B cell (primary cell): ENCODE results near the gene BCL2. TPM values are rescaled to one million over a fixed set of nuclear protein-coding genes. Genes with fewer than 3 reads are reported as not detected.
A peak's percentile ranks its signal among the peaks of the same experiment; 100 is the strongest.

Source experiments
- ATAC-seq: fragments of 200-7000 bp; cut with Tn5 transposase; one replicate; pipeline ENCODE4 v1.10.0; 2021; ENCODE audit warnings: low read depth, mild to moderate bottlenecking, moderate number of reproducible peaks, moderate library complexity
- CTCF ChIA-PET: fragments of 350-600 bp; sonication (Branson Sonifier 250); formaldehyde crosslinking; loops from one replicate; lab custom pipeline; 2021; ENCODE audit warnings: antibody characterized with exemption, inconsistent platforms; lab: Charles Lee
- POLR2A ChIA-PET: fragments of 350-600 bp; sonication (Branson Sonifier 250); formaldehyde crosslinking; loops from one replicate; lab custom pipeline; 2021; ENCODE audit warnings: antibody characterized with exemption; lab: Charles Lee
- DNase-seq: peaks from one replicate; pipeline ENCODE4 v3.0.0; 2013
- H2AFZ ChIP-seq: 2 replicates; pipeline ENCODE4 v1.6.1; 2012; ENCODE audit warnings: mild to moderate bottlenecking, low read depth, low read length; ENCODE audit not compliant: insufficient read depth, poor library complexity, severe bottlenecking
- H3K27ac ChIP-seq, 2 donors: 1 replicate in 1 of 2; 2 replicates in 1 of 2; pipeline ENCODE4 v1.5.1; 2012 to 2013; ENCODE audit warnings: low read length in 2 of 2, mild to moderate bottlenecking in 2 of 2, moderate library complexity in 1 of 2
- H3K27me3 ChIP-seq, 4 experiments: fragments of 200-600 bp in 1 of 4; sonication (generic) in 1 of 4; replicated peaks in 1 of 4; 1 replicate in 2 of 4; 2 replicates in 2 of 4; pipeline versions ENCODE4 v1.6.1 to v1.7.0; 2013 to 2016; ENCODE audit warnings: low read length in 3 of 4, mild to moderate bottlenecking in 2 of 4, mixed read lengths in 1 of 4, moderate library complexity in 1 of 4; ENCODE audit not compliant: insufficient read depth in 4 of 4, control insufficient read depth in 3 of 4; ENCODE audit errors: control extremely low read depth in 1 of 4
- H3K36me3 ChIP-seq, 2 experiments: replicated peaks in 1 of 2; 1 replicate in 1 of 2; 2 replicates in 1 of 2; pipeline versions ENCODE4 v1.6.1 to v1.7.1; 2013; ENCODE audit warnings: low read length in 1 of 2; ENCODE audit not compliant: insufficient read depth in 2 of 2, control insufficient read depth in 1 of 2; ENCODE audit errors: control extremely low read depth in 1 of 2, extremely low read depth in 1 of 2
- H3K4me1 ChIP-seq, 2 donors: fragments of 200-600 bp in 1 of 2; sonication (generic) in 1 of 2; 1 replicate in 1 of 2; 2 replicates in 1 of 2; pipeline versions ENCODE4 v1.5.1 to v1.6.1; 2013 to 2017; ENCODE audit warnings: low read length in 2 of 2; ENCODE audit not compliant: control insufficient read depth in 2 of 2, insufficient read depth in 2 of 2
- H3K4me2 ChIP-seq: replicated peaks from 2 replicates; pipeline ENCODE3; 2012; ENCODE audit warnings: mild to moderate bottlenecking, low read depth, low read length; ENCODE audit not compliant: poor library complexity, severe bottlenecking
- H3K4me3 ChIP-seq, 5 experiments: fragments of 200-600 bp in 1 of 5; sonication (generic) in 1 of 5; 1 replicate in 3 of 5; 2 replicates in 2 of 5; pipeline versions ENCODE4 v1.5.1 to v1.7.0; 2011 to 2016; ENCODE audit warnings: low read length in 4 of 5, mild to moderate bottlenecking in 4 of 5, low read depth in 2 of 5, control low read depth in 1 of 5, moderate library complexity in 1 of 5; ENCODE audit not compliant: insufficient read depth in 1 of 5; ENCODE audit errors: control extremely low read depth in 1 of 5, extremely low read depth in 1 of 5
- H3K79me2 ChIP-seq: fragments of 200-600 bp; sonication (generic); one replicate; pipeline ENCODE4 v1.6.0; 2016; ENCODE audit warnings: low read length; ENCODE audit not compliant: control insufficient read depth, insufficient read depth
- H3K9ac ChIP-seq: fragments of 200-600 bp; sonication (generic); 2 replicates; pipeline ENCODE4 v1.6.1; 2017; ENCODE audit warnings: mild to moderate bottlenecking, low read length, moderate library complexity
- H3K9me3 ChIP-seq, 3 donors: one replicate each; pipeline versions ENCODE4 v1.6.1 to v1.7.1; 2013; ENCODE audit warnings: low read length in 2 of 3; ENCODE audit not compliant: control insufficient read depth in 2 of 3, insufficient read depth in 1 of 3; ENCODE audit errors: control extremely low read depth in 1 of 3
- H4K20me1 ChIP-seq: 2 replicates; pipeline ENCODE4 v1.6.0; 2012; ENCODE audit warnings: mild to moderate bottlenecking, low read length; ENCODE audit not compliant: insufficient read depth, control insufficient read depth, poor library complexity, severe bottlenecking
- H3K27ac Mint-ChIP-seq: one replicate; pipeline ENCODE4 v1.8.0; 2021; ENCODE audit warnings: mixed read lengths
- H3K27me3 Mint-ChIP-seq: one replicate; pipeline ENCODE4 v1.8.0; 2021; ENCODE audit warnings: mixed read lengths
- H3K4me1 Mint-ChIP-seq: one replicate; pipeline ENCODE4 v1.8.0; 2021; ENCODE audit warnings: mixed read lengths
- H3K4me3 Mint-ChIP-seq: one replicate; pipeline ENCODE4 v1.8.0; 2021; ENCODE audit warnings: mixed read lengths
- H3K9me3 Mint-ChIP-seq: one replicate; pipeline ENCODE4 v1.8.0; 2022; ENCODE audit warnings: mixed read lengths; ENCODE audit not compliant: insufficient read depth
- CTCF ChIP-seq: fragments of 200-600 bp; IDR thresholded peaks from one replicate; pipeline ENCODE4 v1.8.0; 2022; ENCODE audit warnings: antibody characterized with exemption, mild to moderate bottlenecking
- EZH2 ChIP-seq: IDR thresholded peaks from 2 replicates; pipeline ENCODE4 v1.6.1; 2012; ENCODE audit warnings: borderline replicate concordance, low read depth, mild to moderate bottlenecking, moderate library complexity, low read length; ENCODE audit not compliant: insufficient read depth, poor library complexity, severe bottlenecking
- WGBS: methylation state at CpG from one replicate; pipeline ENCODE4 v1.1.5; 2013; ENCODE audit warnings: missing lambda C conversion rate; ENCODE audit not compliant: insufficient coverage; 5-methylcytosine and 5-hydroxymethylcytosine counted together
- intact Hi-C: fragments of 100-400 bp; cut with micrococcal nuclease; formaldehyde crosslinking; loops from one replicate; pipeline ENCODE4 v1.10.0; 2022
- polyA plus RNA-seq: library from polyadenylated mRNA; depleted of rRNA; stranded (reverse); fragments of >200 nt; gene quantifications from 2 replicates; pipeline ENCODE4 v1.2.3, GENCODE V29; 2012
- total RNA-seq, 2 donors: library from RNA; stranded (reverse); fragments of 120-200 nt in 1 of 2; gene quantifications; 1 replicate in 1 of 2; 2 replicates in 1 of 2; pipeline versions ENCODE4 v1.2.3 to v1.2.4, GENCODE V29; 2013 to 2022

The BCL2 gene
- total and polyA plus RNA-seq, 2 donors (not counting 1 experiment from before 2014, with no cell fraction given) = 27.6 to 144 TPM

- no peaks in the 10 kb centered on the region for H3K36me3 ChIP-seq
- CTCF ChIA-PET = interaction anchor here (0.8 to 8.9 kb wide), 18 partner anchors 9 to 305 kb away, joined by 3 to 223 read pairs (median 26); no protein-coding TSS in a partner anchor
- peak overlapping the region in 4 of 5 experiments; percentile 51 to 91 (median 56) for H3K4me3 ChIP-seq
- peaks cover 16 to 33% of the 10 kb centered on the region in 2 donors for H3K4me1 ChIP-seq
- whole genome bisulfite sequencing = 1% methylated on average over 92 of the region's 92 CpGs
- peak overlapping the region; percentile 86 for H3K4me2 ChIP-seq
- peaks cover 43% of the 10 kb centered on the region for H3K4me1 Mint-ChIP-seq
- no peaks in the 10 kb centered on the region for H3K27me3 ChIP-seq
- POLR2A ChIA-PET = interaction anchor here (0.5 to 4.5 kb wide), 7 partner anchors 33 to 189 kb away, joined by 3 to 30 read pairs (median 4); no protein-coding TSS in a partner anchor
- peaks cover 44% of the 10 kb centered on the region for H3K79me2 ChIP-seq
- peak overlapping the region; percentile 67 for H3K9ac ChIP-seq
- H3K4me3 Mint-ChIP-seq = peak overlapping the region; percentile 95
- H3K9me3 Mint-ChIP-seq = no peaks in the 10 kb centered on the region
- intact Hi-C loops = loop anchor here (1.0 to 10.0 kb wide), 6 partner anchors 46 to 1134 kb away; partner anchors contain the start of genes KDSR, PHLPP1, PIGN and RELCH
- TF ChIP-seq CTCF (no peak), EZH2 (no peak)
- peak overlapping the region; percentile 96 for H3K27ac Mint-ChIP-seq
- H3K9me3 ChIP-seq = no peaks in the 10 kb centered on the region
- peak overlapping the region; percentile 52 to 85 for H3K27ac ChIP-seq
- no peaks in the 10 kb centered on the region for H3K27me3 Mint-ChIP-seq
- ATAC-seq (peak; percentile 75), DNase-seq (peak; percentile 93)
- peak overlapping the region; percentile 72 for H2AFZ ChIP-seq
- H4K20me1 ChIP-seq = no peaks in the 10 kb centered on the region
These were observed 780 bp upstream of the BCL2 start for GRCh38 chr18:63320123-63320974.
